ENCODE data around the gene STXBP3.

The STXBP3 gene

GRCh38 chr1:108801101-108801500 lies 54.6 kb downstream of the STXBP3 start:
- TF ChIP-seq CTCF (conservative IDR thresholded peaks at IDR 0.05; ENCODE audit: low read depth, low read length) = no peak
- no peak overlapping the region for H3K4me3 ChIP-seq (ENCODE audit: low read length)
- DNase-seq (ENCODE audit: low read depth) = peak; percentile 8

GRCh38 chr1:108803548-108803947 lies 57.1 kb downstream of the STXBP3 start:
- no peak overlapping the region for H3K4me3 ChIP-seq (ENCODE audit: low read length)
- TF ChIP-seq CTCF (conservative IDR thresholded peaks at IDR 0.05; ENCODE audit: low read depth, low read length) = no peak
- no peak for DNase-seq (ENCODE audit: low read depth)

GRCh38 chr1:108808438-108808837 lies 62.0 kb downstream of the STXBP3 start:
- no peak for TF ChIP-seq CTCF (conservative IDR thresholded peaks at IDR 0.05; ENCODE audit: low read depth, low read length)
- H3K4me3 ChIP-seq (ENCODE audit: low read length) = no peak overlapping the region
- no peak for DNase-seq (ENCODE audit: low read depth)

GRCh38 chr1:108811611-108812010 lies 65.1 kb downstream of the STXBP3 start:
- no peak overlapping the region for H3K4me3 ChIP-seq (ENCODE audit: low read length)
- DNase-seq (ENCODE audit: low read depth) = peak; percentile 70
- TF ChIP-seq CTCF (conservative IDR thresholded peaks at IDR 0.05; ENCODE audit: low read depth, low read length) = no peak

- no peak for DNase-seq (ENCODE audit: low read depth)
- no peak overlapping the region for H3K4me3 ChIP-seq (ENCODE audit: low read length)
- TF ChIP-seq CTCF (conservative IDR thresholded peaks at IDR 0.05; ENCODE audit: low read depth, low read length) = no peak
Observed at GRCh38 chr1:108813326-108813725, 66.9 kb downstream of the STXBP3 start.

- no peak for DNase-seq (ENCODE audit: low read depth)
- no peak for TF ChIP-seq CTCF (conservative IDR thresholded peaks at IDR 0.05; ENCODE audit: low read depth, low read length)
- H3K4me3 ChIP-seq (ENCODE audit: low read length) = no peak overlapping the region
Observed at GRCh38 chr1:108814343-108815125, 68.1 kb downstream of the STXBP3 start.

GRCh38 chr1:108815566-108815965 lies 69.1 kb downstream of the STXBP3 start:
- TF ChIP-seq CTCF (conservative IDR thresholded peaks at IDR 0.05; ENCODE audit: low read depth, low read length) = no peak
- no peak for DNase-seq (ENCODE audit: low read depth)
- H3K4me3 ChIP-seq (ENCODE audit: low read length) = no peak overlapping the region
